HepG2 (cell line): ENCODE results near the gene ARL4D. TPM values are rescaled to one million over a fixed set of nuclear protein-coding genes. Genes with fewer than 3 reads are reported as not detected.

Source experiments
- ETV6 ChIP-seq: sonication (generic); formaldehyde crosslinking; conservative IDR thresholded peaks from 2 replicates; pipeline ENCODE4 v1.4.0; 2020; ENCODE audit warnings: missing genetic modification reagents
- FOSL1 ChIP-seq: sonication (generic); formaldehyde crosslinking; IDR thresholded peaks from 2 replicates; pipeline ENCODE4 v1.9.0; 2021; ENCODE audit warnings: missing genetic modification reagents, borderline replicate concordance
- HNRNPLL ChIP-seq: fragments of 200-400 bp; formaldehyde crosslinking; IDR thresholded peaks from 2 replicates; pipeline ENCODE4 v1.6.1; 2017; ENCODE audit warnings: mild to moderate bottlenecking, low read depth, low read length; ENCODE audit not compliant: poor library complexity, severe bottlenecking
- NFE2L1 ChIP-seq: sonication (generic); formaldehyde crosslinking; IDR thresholded peaks from 2 replicates; pipeline ENCODE4 v1.4.0; 2020; ENCODE audit warnings: missing genetic modification reagents, mild to moderate bottlenecking, borderline replicate concordance
- ZNF180 ChIP-seq: sonication (generic); formaldehyde crosslinking; IDR thresholded peaks from 2 replicates; pipeline ENCODE4 v1.4.0; 2020; ENCODE audit warnings: low read depth, missing genetic modification reagents, borderline replicate concordance
- polyA plus RNA-seq, 8 experiments: library from polyadenylated mRNA; depleted of rRNA in 3 of 8; stranded (reverse) in 7 of 8; unstranded in 1 of 8; fragments of >200 nt; fragmentation: Illumina TruSeq in 4 of 8; extraction: Trizol in 4 of 8; gene quantifications; 2 replicates each; pipeline versions ENCODE4 v1.2.1 to v1.2.3, GENCODE V29; 2011 to 2016; ENCODE audit warnings: low read depth in 4 of 8, missing spikeins in 1 of 8, mixed read lengths in 1 of 8; ENCODE audit not compliant: insufficient read depth in 1 of 8
- total RNA-seq, 5 experiments: library from RNA; depleted of rRNA; stranded (reverse); fragments of >200 nt; fragmentation: Illumina TruSeq; extraction: Trizol; gene quantifications; 2 replicates each; pipeline ENCODE4 v1.2.3, GENCODE V29; 2016; ENCODE audit warnings: low read depth in 1 of 5
- TF ChIP-seq, protein P1 (sequence below): sonication (generic); formaldehyde crosslinking; IDR thresholded peaks from 2 replicates; pipeline ENCODE4 v1.5.1; 2020; ENCODE audit warnings: mild to moderate bottlenecking, missing genetic modification reagents, borderline replicate concordance

ARL4D gene
- total and polyA plus RNA-seq, 2 of the 13 experiments (the other 11 are each of a cell fraction or from before 2014, with no cell fraction given), result 9.0 to 25.9 TPM

DNA sequence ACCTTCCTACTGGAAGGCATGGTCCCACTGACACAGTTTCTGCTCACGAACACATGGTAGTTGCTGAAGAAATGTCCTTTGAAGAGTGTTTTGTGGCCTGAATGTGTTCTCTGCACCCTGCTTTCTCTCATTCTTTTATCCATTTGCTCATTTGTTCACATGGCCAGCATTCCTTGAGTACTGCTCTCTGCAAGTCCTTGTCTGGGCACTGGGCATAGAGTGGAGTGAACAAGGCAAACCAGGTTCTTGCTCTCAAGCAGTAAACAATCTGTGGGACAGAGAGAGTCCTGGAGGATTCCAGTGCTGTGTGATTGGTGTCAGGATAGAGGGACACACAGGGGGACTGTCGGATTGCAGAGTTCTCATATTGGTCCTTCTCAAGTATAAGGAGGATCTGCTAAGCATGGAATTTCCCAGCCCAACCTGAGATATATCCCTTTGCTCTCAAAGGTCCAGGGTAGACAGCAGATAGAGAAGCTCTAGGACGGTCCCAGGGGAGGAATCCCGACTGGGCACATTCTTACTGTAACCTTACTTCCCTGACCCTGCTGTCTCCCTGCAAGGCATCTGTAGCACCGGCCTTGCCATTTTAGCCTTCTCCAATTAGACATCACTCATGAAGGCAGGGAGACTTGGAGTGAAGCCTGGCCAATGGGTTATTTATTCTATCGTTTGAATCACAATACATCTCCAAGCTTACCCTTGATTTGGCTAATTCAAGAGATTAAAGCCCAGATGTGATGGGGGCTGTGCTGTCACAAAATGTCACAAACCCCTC is 32.3 kb downstream of the ARL4D start (continued):
- TF ChIP-seq, protein P1, sequence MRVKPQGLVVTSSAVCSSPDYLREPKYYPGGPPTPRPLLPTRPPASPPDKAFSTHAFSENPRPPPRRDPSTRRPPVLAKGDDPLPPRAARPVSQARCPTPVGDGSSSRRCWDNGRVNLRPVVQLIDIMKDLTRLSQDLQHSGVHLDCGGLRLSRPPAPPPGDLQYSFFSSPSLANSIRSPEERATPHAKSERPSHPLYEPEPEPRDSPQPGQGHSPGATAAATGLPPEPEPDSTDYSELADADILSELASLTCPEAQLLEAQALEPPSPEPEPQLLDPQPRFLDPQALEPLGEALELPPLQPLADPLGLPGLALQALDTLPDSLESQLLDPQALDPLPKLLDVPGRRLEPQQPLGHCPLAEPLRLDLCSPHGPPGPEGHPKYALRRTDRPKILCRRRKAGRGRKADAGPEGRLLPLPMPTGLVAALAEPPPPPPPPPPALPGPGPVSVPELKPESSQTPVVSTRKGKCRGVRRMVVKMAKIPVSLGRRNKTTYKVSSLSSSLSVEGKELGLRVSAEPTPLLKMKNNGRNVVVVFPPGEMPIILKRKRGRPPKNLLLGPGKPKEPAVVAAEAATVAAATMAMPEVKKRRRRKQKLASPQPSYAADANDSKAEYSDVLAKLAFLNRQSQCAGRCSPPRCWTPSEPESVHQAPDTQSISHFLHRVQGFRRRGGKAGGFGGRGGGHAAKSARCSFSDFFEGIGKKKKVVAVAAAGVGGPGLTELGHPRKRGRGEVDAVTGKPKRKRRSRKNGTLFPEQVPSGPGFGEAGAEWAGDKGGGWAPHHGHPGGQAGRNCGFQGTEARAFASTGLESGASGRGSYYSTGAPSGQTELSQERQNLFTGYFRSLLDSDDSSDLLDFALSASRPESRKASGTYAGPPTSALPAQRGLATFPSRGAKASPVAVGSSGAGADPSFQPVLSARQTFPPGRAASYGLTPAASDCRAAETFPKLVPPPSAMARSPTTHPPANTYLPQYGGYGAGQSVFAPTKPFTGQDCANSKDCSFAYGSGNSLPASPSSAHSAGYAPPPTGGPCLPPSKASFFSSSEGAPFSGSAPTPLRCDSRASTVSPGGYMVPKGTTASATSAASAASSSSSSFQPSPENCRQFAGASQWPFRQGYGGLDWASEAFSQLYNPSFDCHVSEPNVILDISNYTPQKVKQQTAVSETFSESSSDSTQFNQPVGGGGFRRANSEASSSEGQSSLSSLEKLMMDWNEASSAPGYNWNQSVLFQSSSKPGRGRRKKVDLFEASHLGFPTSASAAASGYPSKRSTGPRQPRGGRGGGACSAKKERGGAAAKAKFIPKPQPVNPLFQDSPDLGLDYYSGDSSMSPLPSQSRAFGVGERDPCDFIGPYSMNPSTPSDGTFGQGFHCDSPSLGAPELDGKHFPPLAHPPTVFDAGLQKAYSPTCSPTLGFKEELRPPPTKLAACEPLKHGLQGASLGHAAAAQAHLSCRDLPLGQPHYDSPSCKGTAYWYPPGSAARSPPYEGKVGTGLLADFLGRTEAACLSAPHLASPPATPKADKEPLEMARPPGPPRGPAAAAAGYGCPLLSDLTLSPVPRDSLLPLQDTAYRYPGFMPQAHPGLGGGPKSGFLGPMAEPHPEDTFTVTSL, result no peak
- no peak for TF ChIP-seq FOSL1
- no peak for TF ChIP-seq ETV6 (CRISPR knock-in tag)
- no peak for TF ChIP-seq ZNF180 (CRISPR knock-in tag)
- TF ChIP-seq NFE2L1 (CRISPR knock-in tag), result no peak
- no peak for TF ChIP-seq HNRNPLL
- TF ChIP-seq, all 625 proteins: peak for 0
